Spleen (tissue), 11 donors: ENCODE data around the gene HECW1. TPM values are rescaled to one million over a fixed set of nuclear protein-coding genes. Genes with fewer than 3 reads are reported as not detected.

Source experiments
- DNase-seq: peaks from one replicate; pipeline ENCODE4 v3.0.0-alpha.2; 2020
- H3K27ac ChIP-seq, 8 donors: fragments of 200-600 bp; sonication (generic) in 7 of 8; 1 replicate in 4 of 8; 2 replicates in 4 of 8; pipeline versions ENCODE4 v1.5.0 to v1.8.0; 2016 to 2021; ENCODE audit warnings: inconsistent platforms in 4 of 8, mild to moderate bottlenecking in 4 of 8, moderate library complexity in 1 of 8
- H3K27me3 ChIP-seq, 7 donors: fragments of 200-600 bp; sonication (generic) in 6 of 7; replicated peaks in 1 of 7; 1 replicate in 4 of 7; 2 replicates in 3 of 7; pipeline versions ENCODE4 v1.5.0 to v1.8.0; 2016 to 2021; ENCODE audit warnings: inconsistent platforms in 3 of 7, mild to moderate bottlenecking in 1 of 7
- H3K36me3 ChIP-seq, 6 donors: fragments of 200-600 bp; sonication (generic) in 5 of 6; 1 replicate in 4 of 6; 2 replicates in 2 of 6; pipeline versions ENCODE4 v1.5.0 to v1.8.0; 2016 to 2021; ENCODE audit warnings: inconsistent platforms in 2 of 6
- H3K4me1 ChIP-seq, 6 donors: fragments of 200-600 bp; sonication (generic) in 5 of 6; 1 replicate in 3 of 6; 2 replicates in 3 of 6; pipeline versions ENCODE4 v1.5.0 to v1.8.0; 2016 to 2021; ENCODE audit warnings: inconsistent platforms in 3 of 6
- H3K4me3 ChIP-seq, 8 donors: fragments of 200-600 bp; sonication (generic) in 7 of 8; 1 replicate in 4 of 8; 2 replicates in 4 of 8; pipeline versions ENCODE4 v1.5.0 to v1.8.0; 2016 to 2021; ENCODE audit warnings: inconsistent platforms in 4 of 8, mild to moderate bottlenecking in 4 of 8, moderate library complexity in 2 of 8
- H3K9me3 ChIP-seq, 8 donors: fragments of 200-600 bp; sonication (generic) in 7 of 8; 1 replicate in 4 of 8; 2 replicates in 4 of 8; pipeline versions ENCODE4 v1.5.0 to v1.8.0; 2016 to 2021; ENCODE audit warnings: inconsistent platforms in 4 of 8
- POLR2A ChIP-seq, 3 donors: fragments of 450-650 bp; IDR thresholded peaks; one replicate each; pipeline ENCODE4 v1.5.1; 2017; ENCODE audit warnings: antibody characterized with exemption in 3 of 3, mild to moderate bottlenecking in 1 of 3
- POLR2AphosphoS5 ChIP-seq, 3 donors: sonication (generic); formaldehyde crosslinking; IDR thresholded peaks; one replicate each; pipeline ENCODE4 v1.5.1; 2017; ENCODE audit warnings: antibody characterized with exemption in 3 of 3
- WGBS, 5 donors: extraction: QIAGEN DNeasy Blood & Tissue Kit in 3 of 5; methylation state at CpG; one replicate each; pipeline versions ENCODE4 v1.1.5 to v1.1.7; 2013 to 2018; 5-methylcytosine and 5-hydroxymethylcytosine counted together
- intact Hi-C: fragments of 100-400 bp; cut with DNase I; formaldehyde crosslinking; loops from one replicate; pipeline ENCODE4 v1.15.0; 2023; ENCODE audit warnings: low total_unique reads
- polyA plus RNA-seq, 3 donors: library from polyadenylated mRNA; stranded (reverse); fragments of 200-250 nt; gene quantifications; one replicate each; pipeline ENCODE4 v1.2.1, GENCODE V29; 2013
- total RNA-seq, 7 donors: library from RNA; depleted of rRNA in 3 of 7; stranded (reverse); fragments of >200 nt in 3 of 7; fragmentation: NEBNext Ultra II Directional in 4 of 7; extraction: Animal tissue kit (Norgen Biotek cat#: 25700) in 4 of 7; gene quantifications; one replicate each; pipeline versions ENCODE4 v1.1.0 to v1.2.1, GENCODE V29; 2016 to 2021
- TF ChIP-seq, protein P1 (sequence below), 11 experiments: fragments of 200-600 bp in 7 of 11; fragments of 450-650 bp in 4 of 11; sonication (generic) in 4 of 11; IDR thresholded peaks in 8 of 11; conservative IDR thresholded peaks in 3 of 11; 1 replicate in 7 of 11; 2 replicates in 4 of 11; pipeline versions ENCODE4 v1.4.0 to v1.8.0; 2016 to 2021; ENCODE audit warnings: antibody characterized with exemption in 11 of 11, inconsistent platforms in 4 of 11, mild to moderate bottlenecking in 1 of 11
- donor health status: healthy with polysubstance abuse.
- donor health status: DM: no; HTN: no; CAD: no; lungs with moderate emphysema.
- donor health status: DM: no; HTN: no; CAD: no.
- donor health status: Bipolar disorder and iron deficiency.
- donor health status: healthy.
- donor health status: DM: no; HTN: no; CAD: no.
- donor health status: DM: yes; HTN: yes; CAD: no.

The HECW1 gene
- total and polyA plus RNA-seq, 10 donors = 0.03 to 1.5 (median 0.40) TPM; not detected in 1

DNA sequence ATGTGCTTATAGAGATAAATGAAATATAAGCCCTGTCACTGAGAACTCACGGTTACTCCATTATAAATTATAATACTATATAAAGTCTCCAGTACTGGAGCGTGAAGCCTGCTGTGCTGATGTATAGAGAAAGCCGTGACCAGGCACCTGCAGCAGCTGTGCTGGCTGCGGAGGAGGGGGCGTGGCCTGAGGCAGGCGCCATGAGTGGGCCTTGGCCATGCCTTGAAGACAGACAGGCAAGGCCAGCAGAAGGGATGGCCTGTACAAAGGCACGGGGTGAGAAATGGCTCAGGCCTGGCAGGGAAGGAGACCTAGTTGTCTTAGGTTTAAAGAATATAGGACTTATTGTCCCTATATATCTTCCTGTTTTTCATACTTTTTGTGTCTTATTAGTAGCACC, 251.9 kb downstream of the HECW1 start:
- Histone ChIP-seq H3K27ac (no peak overlapping the region), H3K4me3 (no peak overlapping the region), H3K36me3 (no peaks in the 10 kb centered on the region), H3K4me1 (no peaks in the 10 kb centered on the region), H3K9me3 (no peaks in the 10 kb centered on the region), H3K27me3 (peaks cover 0 to 5% (median 0%) of the 10 kb centered on the region in 7 donors)
- no peak for TF ChIP-seq POLR2AphosphoS5 (IDR thresholded peaks at IDR 0.05)
- no peak for TF ChIP-seq POLR2A (IDR thresholded peaks at IDR 0.05)
- TF ChIP-seq, protein P1, sequence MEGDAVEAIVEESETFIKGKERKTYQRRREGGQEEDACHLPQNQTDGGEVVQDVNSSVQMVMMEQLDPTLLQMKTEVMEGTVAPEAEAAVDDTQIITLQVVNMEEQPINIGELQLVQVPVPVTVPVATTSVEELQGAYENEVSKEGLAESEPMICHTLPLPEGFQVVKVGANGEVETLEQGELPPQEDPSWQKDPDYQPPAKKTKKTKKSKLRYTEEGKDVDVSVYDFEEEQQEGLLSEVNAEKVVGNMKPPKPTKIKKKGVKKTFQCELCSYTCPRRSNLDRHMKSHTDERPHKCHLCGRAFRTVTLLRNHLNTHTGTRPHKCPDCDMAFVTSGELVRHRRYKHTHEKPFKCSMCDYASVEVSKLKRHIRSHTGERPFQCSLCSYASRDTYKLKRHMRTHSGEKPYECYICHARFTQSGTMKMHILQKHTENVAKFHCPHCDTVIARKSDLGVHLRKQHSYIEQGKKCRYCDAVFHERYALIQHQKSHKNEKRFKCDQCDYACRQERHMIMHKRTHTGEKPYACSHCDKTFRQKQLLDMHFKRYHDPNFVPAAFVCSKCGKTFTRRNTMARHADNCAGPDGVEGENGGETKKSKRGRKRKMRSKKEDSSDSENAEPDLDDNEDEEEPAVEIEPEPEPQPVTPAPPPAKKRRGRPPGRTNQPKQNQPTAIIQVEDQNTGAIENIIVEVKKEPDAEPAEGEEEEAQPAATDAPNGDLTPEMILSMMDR (IDR thresholded peaks at IDR 0.05 in 8 of 11, conservative IDR thresholded peaks at IDR 0.05 in 3 of 11) = no peak
- DNase-seq = no peak
- intact Hi-C loops = no loop called here
- WGBS, 5 donors = 90 to 96% (median 92%) methylated on average over 7 of the region's 7 CpGs

DNA sequence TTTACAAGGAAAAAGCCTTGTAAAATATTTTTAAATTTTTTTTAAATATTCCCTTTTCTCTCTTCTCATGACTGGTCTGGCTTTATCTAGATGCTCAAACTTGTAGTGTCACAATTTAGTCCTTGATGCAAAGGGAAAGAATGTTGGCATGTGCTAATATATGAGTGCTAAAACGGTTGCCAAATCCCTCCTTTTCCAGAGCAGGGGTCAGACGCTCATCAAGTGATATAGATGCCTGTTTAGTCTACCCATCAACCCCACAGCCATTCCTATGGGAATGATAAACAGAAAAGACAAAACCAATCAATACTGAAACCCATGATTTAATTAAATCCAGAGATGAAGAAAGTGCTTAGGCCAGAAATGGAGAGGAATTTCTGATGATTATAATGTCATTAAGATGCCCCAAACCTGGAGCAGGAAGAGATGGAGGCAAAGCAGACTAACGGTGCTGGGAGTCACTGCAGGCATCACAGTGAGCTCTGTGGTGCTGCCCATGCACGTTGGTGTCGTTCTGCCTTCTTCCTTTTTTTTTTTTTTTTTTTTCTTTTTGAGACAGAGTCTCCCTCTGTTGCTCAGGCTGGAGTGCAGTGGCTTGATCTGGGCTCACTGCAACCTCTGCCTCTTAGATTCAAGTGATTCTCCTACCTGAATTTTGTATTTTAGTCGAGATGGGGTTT, 260.4 kb downstream of the HECW1 start:
- no peak overlapping the region for H3K27ac ChIP-seq
- no peaks in the 10 kb centered on the region for H3K36me3 ChIP-seq
- 26 to 34% (median 30%) methylated on average over 6 of the region's 6 CpGs for WGBS, 5 donors
- intact Hi-C loops = no loop called here
- no peak for DNase-seq
- TF ChIP-seq, protein P1 (IDR thresholded peaks at IDR 0.05 in 8 of 11, conservative IDR thresholded peaks at IDR 0.05 in 3 of 11) = no peak
- TF ChIP-seq POLR2AphosphoS5 (IDR thresholded peaks at IDR 0.05) (no peak), POLR2A (IDR thresholded peaks at IDR 0.05) (no peak)
- H3K27me3 ChIP-seq = no peaks in the 10 kb centered on the region
- no peak overlapping the region for H3K4me3 ChIP-seq
- no peaks in the 10 kb centered on the region for H3K4me1 ChIP-seq
- no peaks in the 10 kb centered on the region for H3K9me3 ChIP-seq

DNA sequence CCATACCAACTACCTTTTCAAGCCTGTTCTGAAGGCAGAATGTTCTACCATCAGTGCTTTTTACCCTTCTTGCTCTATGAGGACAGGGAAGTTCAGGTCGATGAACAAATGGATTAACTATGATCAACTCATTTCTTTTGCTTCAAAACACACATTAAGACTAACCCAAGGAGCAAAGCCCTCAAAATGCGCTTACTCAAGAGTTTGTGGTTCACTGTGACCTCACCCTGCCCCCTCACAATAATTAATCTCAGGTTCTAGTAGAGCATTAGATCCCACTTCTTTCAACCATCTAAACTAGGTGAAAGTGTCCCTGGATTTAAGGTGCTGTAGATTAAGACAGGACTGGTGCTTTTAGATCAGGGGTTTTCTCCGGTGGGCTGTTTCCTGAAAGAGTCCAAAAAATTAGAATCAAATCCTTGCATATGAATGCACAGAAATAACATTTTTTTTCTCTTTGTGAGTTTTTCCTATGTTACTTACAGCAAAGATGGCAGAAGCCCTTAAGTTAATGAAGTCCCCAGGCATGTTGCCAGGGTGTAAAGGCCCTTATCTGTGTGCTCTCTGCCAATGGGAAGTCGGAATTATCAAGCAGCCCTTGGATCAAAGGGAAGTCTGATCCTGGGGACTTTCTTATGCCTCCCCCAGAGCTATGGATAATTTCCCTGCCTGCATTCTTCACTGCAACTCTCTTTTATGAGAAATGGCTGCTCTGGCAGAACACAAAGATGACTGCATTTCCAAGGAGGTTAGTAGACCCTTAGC, 264.9 kb downstream of the HECW1 start:
- Histone ChIP-seq H3K36me3 (no peaks in the 10 kb centered on the region), H3K27me3 (no peaks in the 10 kb centered on the region), H3K9me3 (no peaks in the 10 kb centered on the region), H3K4me1 (no peaks in the 10 kb centered on the region), H3K27ac (no peak overlapping the region), H3K4me3 (no peak overlapping the region)
- DNase-seq = no peak
- no peak for TF ChIP-seq POLR2A (IDR thresholded peaks at IDR 0.05)
- TF ChIP-seq, protein P1 (IDR thresholded peaks at IDR 0.05 in 8 of 11, conservative IDR thresholded peaks at IDR 0.05 in 3 of 11) = no peak
- no peak for TF ChIP-seq POLR2AphosphoS5 (IDR thresholded peaks at IDR 0.05)
- intact Hi-C loops = no loop called here
- 64 to 77% (median 76%) methylated on average over 4 of the region's 4 CpGs for whole genome bisulfite sequencing, 5 donors

DNA sequence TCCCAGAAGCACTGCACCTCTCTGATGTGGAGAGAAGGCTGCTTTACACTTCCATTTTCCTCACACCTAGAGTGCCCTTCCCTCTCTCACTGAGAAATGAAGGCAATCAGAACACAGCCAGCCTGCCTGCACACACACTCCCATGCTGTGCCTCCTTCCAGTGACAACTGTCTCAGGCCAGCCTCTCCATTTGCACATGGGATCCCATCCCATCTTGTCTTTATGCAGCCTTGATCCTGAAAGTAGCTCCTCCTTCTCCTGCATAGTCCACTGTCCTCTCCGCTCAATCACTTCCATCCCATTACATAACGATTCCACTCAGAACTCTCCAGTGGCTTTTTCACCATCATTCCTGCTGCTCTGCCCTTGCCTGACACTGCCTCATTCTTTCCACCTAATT, 266.8 kb downstream of the HECW1 start:
- intact Hi-C loops = no loop called here
- Histone ChIP-seq H3K36me3 (no peaks in the 10 kb centered on the region), H3K9me3 (no peaks in the 10 kb centered on the region), H3K4me3 (no peak overlapping the region), H3K27ac (no peak overlapping the region), H3K4me1 (no peaks in the 10 kb centered on the region), H3K27me3 (no peaks in the 10 kb centered on the region)
- TF ChIP-seq, protein P1 (IDR thresholded peaks at IDR 0.05 in 8 of 11, conservative IDR thresholded peaks at IDR 0.05 in 3 of 11) = no peak
- TF ChIP-seq POLR2AphosphoS5 (IDR thresholded peaks at IDR 0.05) (no peak), POLR2A (IDR thresholded peaks at IDR 0.05) (no peak)
- DNase-seq = no peak
- WGBS, 5 donors = 82 to 91% (median 86%) methylated on average over 2 of the region's 2 CpGs
